Naive thymus-derived CD4-positive, alpha-beta T cell (primary cell): ENCODE results near the gene COX8C. TPM values are rescaled to one million over a fixed set of nuclear protein-coding genes. Genes with fewer than 3 reads are reported as not detected.
A peak's percentile ranks its signal among the peaks of the same experiment; 100 is the strongest.
"Not testable (repeated sequence)": the region's sequence is repeated elsewhere in the genome, so short reads cannot be mapped to it uniquely, and the experiment has no call there.

Experiments
- ATAC-seq: fragments of 150-1000 bp; cut with Tn5 transposase; 2 replicates; pipeline ENCODE4 v1.10.0; 2021; ENCODE audit warnings: mild to moderate bottlenecking, moderate library complexity
- CTCF ChIA-PET: fragments of 350-600 bp; sonication (Branson Sonifier 250); formaldehyde crosslinking; loops from one replicate; lab custom pipeline; 2021; ENCODE audit warnings: antibody characterized with exemption; lab: Charles Lee
- POLR2A ChIA-PET: fragments of 350-600 bp; sonication (Branson Sonifier 250); formaldehyde crosslinking; loops from one replicate; lab custom pipeline; 2021; ENCODE audit warnings: antibody characterized with exemption, inconsistent platforms; lab: Charles Lee
- DNase-seq, 9 donors: peaks; one replicate each; pipeline versions ENCODE4 v3.0.0 to v3.0.0-alpha.2; 2020 to 2022; ENCODE audit warnings: mixed read lengths in 1 of 9
- H3K27ac ChIP-seq: one replicate; pipeline ENCODE4 v1.7.0; 2013; ENCODE audit warnings: mild to moderate bottlenecking, low read depth, low read length, moderate library complexity
- H3K27me3 ChIP-seq, 2 donors: one replicate each; pipeline ENCODE4 v1.7.0; 2013; ENCODE audit warnings: low read length in 2 of 2, mild to moderate bottlenecking in 2 of 2, moderate library complexity in 2 of 2; ENCODE audit not compliant: control insufficient read depth in 2 of 2, insufficient read depth in 2 of 2
- H3K36me3 ChIP-seq, 3 experiments: 1 replicate in 2 of 3; 2 replicates in 1 of 3; pipeline ENCODE4 v1.7.0; 2013; ENCODE audit warnings: low read length in 3 of 3, mild to moderate bottlenecking in 3 of 3, moderate library complexity in 1 of 3; ENCODE audit not compliant: insufficient read depth in 3 of 3, control insufficient read depth in 2 of 3
- H3K4me1 ChIP-seq, 2 donors: one replicate each; pipeline ENCODE4 v1.7.0; 2013; ENCODE audit warnings: low read length in 2 of 2, mild to moderate bottlenecking in 2 of 2, moderate library complexity in 1 of 2; ENCODE audit not compliant: control insufficient read depth in 2 of 2, insufficient read depth in 2 of 2
- H3K4me3 ChIP-seq: 2 replicates; pipeline ENCODE4 v1.7.0; 2013; ENCODE audit warnings: mild to moderate bottlenecking, low read length
- H3K9me3 ChIP-seq, 3 experiments: 1 replicate in 2 of 3; 2 replicates in 1 of 3; pipeline ENCODE4 v1.7.0; 2013; ENCODE audit warnings: low read length in 3 of 3; ENCODE audit not compliant: control insufficient read depth in 2 of 3
- H3K27ac Mint-ChIP-seq, 9 donors: one replicate each; pipeline ENCODE4 v1.8.0; 2020 to 2022; ENCODE audit warnings: mixed read lengths in 9 of 9, mild to moderate bottlenecking in 8 of 9, moderate library complexity in 5 of 9, inconsistent platforms in 2 of 9
- H3K27me3 Mint-ChIP-seq, 5 donors: one replicate each; pipeline ENCODE4 v1.8.0; 2021 to 2022; ENCODE audit warnings: mixed read lengths in 5 of 5, mild to moderate bottlenecking in 1 of 5
- H3K36me3 Mint-ChIP-seq, 5 donors: one replicate each; pipeline ENCODE4 v1.8.0; 2020 to 2022; ENCODE audit warnings: mixed read lengths in 5 of 5, mild to moderate bottlenecking in 3 of 5, inconsistent platforms in 1 of 5
- H3K4me1 Mint-ChIP-seq, 7 donors: one replicate each; pipeline ENCODE4 v1.8.0; 2020 to 2022; ENCODE audit warnings: mixed read lengths in 7 of 7, mild to moderate bottlenecking in 3 of 7, inconsistent platforms in 1 of 7
- H3K4me3 Mint-ChIP-seq, 10 donors: one replicate each; pipeline ENCODE4 v1.8.0; 2020 to 2022; ENCODE audit warnings: mild to moderate bottlenecking in 10 of 10, mixed read lengths in 10 of 10, moderate library complexity in 6 of 10, inconsistent platforms in 2 of 10
- H3K9me3 Mint-ChIP-seq, 11 donors: one replicate each; pipeline ENCODE4 v1.8.0; 2020 to 2022; ENCODE audit warnings: mixed read lengths in 11 of 11, mild to moderate bottlenecking in 4 of 11, inconsistent platforms in 1 of 11, moderate library complexity in 1 of 11
- intact Hi-C, 2 donors: fragments of 100-400 bp; cut with micrococcal nuclease; formaldehyde crosslinking; loops; one replicate each; pipeline ENCODE4 v1.15.1; 2023
- polyA plus RNA-seq, 2 donors: library from polyadenylated mRNA; unstranded; fragments of 300-500 nt; fragmentation: Illumina TruSeq; gene quantifications; one replicate each; pipeline ENCODE4 v1.2.3, GENCODE V29; 2021
- total RNA-seq, 6 experiments: library from RNA in 5 of 6; stranded (reverse) in 5 of 6; gene quantifications; 1 replicate in 5 of 6; 2 replicates in 1 of 6; pipeline ENCODE4 v1.2.3 and lab custom pipeline; 2021 to 2026

Gene COX8C
- total and polyA plus RNA-seq, 7 experiments from 2014 or later = not detected

DNA sequence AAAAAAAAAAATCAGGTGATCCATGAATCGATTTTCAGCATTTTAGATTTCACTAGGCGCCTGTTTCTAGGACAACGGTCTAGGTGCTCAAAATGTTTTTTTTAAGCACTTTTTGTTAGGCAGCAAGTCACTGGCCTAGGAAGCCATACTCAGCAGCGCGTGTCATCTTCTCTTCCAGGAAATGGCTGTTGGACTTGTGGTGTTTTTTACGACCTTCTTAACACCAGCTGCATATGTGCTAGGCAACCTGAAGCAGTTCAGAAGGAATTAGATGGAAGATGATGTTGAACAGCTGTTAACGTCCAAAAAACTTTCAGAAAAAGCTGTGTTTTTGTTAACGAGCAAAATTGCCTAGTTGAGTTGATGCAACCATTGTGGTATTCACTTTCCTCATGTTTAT lies 868 bp downstream of the COX8C start:
- Mint-ChIP-seq H3K36me3 (peaks cover 0 to 3% (median 0%) of the 10 kb centered on the region in 5 donors), H3K4me3 (no peak overlapping the region), H3K27me3 (peaks cover 0 to 14% (median 3%) of the 10 kb centered on the region in 5 donors), H3K27ac (no peak overlapping the region), H3K4me1 (no peaks in the 10 kb centered on the region), H3K9me3 (peaks cover 0 to 9% (median 0%) of the 10 kb centered on the region in 11 donors)
- intact Hi-C loops = no loop called here
- ChIA-PET POLR2A (no interaction called here), CTCF (no interaction called here)
- Histone ChIP-seq H3K27me3 (no peaks in the 10 kb centered on the region), H3K36me3 (no peaks in the 10 kb centered on the region), H3K27ac (no peak overlapping the region), H3K4me3 (no peak overlapping the region), H3K9me3 (no peaks in the 10 kb centered on the region), H3K4me1 (no peaks in the 10 kb centered on the region)
- DNase-seq = no peak
- ATAC-seq = no peak

- Mint-ChIP-seq H3K4me3 (no peak overlapping the region), H3K36me3 (no peaks in the 10 kb centered on the region), H3K4me1 (no peaks in the 10 kb centered on the region), H3K9me3 (peaks cover 0 to 9% (median 0%) of the 10 kb centered on the region in 11 donors), H3K27ac (no peak overlapping the region), H3K27me3 (peaks cover 0 to 15% (median 3%) of the 10 kb centered on the region in 5 donors)
- Histone ChIP-seq H3K36me3 (no peaks in the 10 kb centered on the region), H3K4me1 (no peaks in the 10 kb centered on the region), H3K4me3 (no peak overlapping the region), H3K27me3 (no peaks in the 10 kb centered on the region), H3K27ac (no peak overlapping the region), H3K9me3 (no peaks in the 10 kb centered on the region)
- DNase-seq (no peak), ATAC-seq (no peak)
- ChIA-PET CTCF (no interaction called here), POLR2A (no interaction called here)
- intact Hi-C loops = no loop called here
Observed at GRCh38 chr14:93348292-93348691, 1.3 kb downstream of the COX8C start.

DNA sequence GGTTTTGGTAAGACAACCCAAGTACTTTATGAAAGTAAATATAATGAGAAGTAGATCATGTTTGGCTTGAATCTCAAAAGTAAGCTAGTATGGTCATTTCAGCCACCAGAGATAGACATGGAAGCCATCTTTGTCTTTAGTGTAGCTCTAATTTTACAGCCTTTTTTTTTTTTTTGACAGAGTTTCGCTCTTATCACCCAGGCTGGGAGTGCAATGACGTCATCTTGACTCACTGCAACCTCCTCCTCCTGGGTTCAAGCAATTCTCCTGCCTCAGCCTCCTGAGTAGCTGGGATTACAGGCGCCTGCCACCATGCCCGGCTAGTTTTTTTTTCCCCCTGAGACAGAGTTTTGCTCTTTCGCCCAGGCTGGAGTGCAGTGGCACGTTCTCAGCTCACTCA lies 7.9 kb downstream of the COX8C start:
- intact Hi-C loops, POLR2A ChIA-PET, H3K4me1 ChIP-seq, H3K27me3 ChIP-seq, H3K27ac Mint-ChIP-seq, H3K27ac ChIP-seq, H3K27me3 Mint-ChIP-seq, H3K36me3 ChIP-seq, H3K9me3 ChIP-seq, CTCF ChIA-PET, H3K4me3 Mint-ChIP-seq, DNase-seq, H3K9me3 Mint-ChIP-seq, H3K4me1 Mint-ChIP-seq, ATAC-seq, H3K36me3 Mint-ChIP-seq, H3K4me3 ChIP-seq: not testable (repeated sequence)

DNA sequence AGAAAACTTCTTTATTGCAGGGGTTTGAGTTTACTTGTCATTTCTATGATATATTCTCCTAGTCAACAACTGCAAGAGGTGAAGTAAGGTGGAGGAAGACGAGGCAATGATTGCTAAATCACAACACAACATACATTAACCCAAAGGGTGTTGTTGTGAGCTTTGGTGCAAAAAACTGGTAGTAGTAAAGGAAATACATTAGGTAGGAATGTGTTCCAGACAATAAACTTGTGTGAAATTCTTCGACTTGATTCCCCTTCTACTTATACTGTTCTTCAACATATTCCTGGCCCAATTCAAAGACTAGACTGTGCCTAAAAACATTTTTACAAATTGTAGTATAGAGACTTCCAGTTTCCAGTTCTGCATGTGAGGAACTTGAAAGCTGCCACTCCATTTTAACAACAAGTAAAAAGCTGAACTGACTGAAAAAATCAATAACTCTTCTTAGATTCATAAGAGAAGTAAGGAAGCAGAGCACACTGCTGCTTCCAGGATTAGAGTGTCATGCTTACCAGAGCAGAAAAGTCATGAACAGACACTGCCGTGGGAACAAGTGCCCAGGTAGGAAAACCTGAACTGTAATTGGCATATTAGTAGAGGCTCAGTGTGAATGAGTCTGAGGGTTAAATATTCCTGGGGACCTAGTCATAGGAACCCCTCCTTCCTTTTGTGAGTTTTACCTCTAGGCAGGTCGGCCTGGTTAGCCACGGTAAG lies 22.2 kb downstream of the COX8C start:
- no peak overlapping the region for H3K4me3 ChIP-seq
- H3K36me3 ChIP-seq = no peaks in the 10 kb centered on the region
- H3K27ac Mint-ChIP-seq = no peak overlapping the region
- DNase-seq (no peak), ATAC-seq (no peak)
- POLR2A ChIA-PET = no interaction called here
- H3K27me3 Mint-ChIP-seq = peaks cover 16 to 38% (median 29%) of the 10 kb centered on the region in 5 donors
- no peak overlapping the region for H3K4me3 Mint-ChIP-seq
- intact Hi-C loops = no loop called here
- H3K4me1 Mint-ChIP-seq = no peaks in the 10 kb centered on the region
- H3K27me3 ChIP-seq = peaks cover 0 to 4% of the 10 kb centered on the region in 2 donors
- no peaks in the 10 kb centered on the region for H3K9me3 ChIP-seq
- H3K4me1 ChIP-seq = no peaks in the 10 kb centered on the region
- H3K36me3 Mint-ChIP-seq = peaks cover 0 to 4% (median 0%) of the 10 kb centered on the region in 5 donors
- H3K27ac ChIP-seq = no peak overlapping the region
- peaks cover 0 to 11% (median 4%) of the 10 kb centered on the region in 11 donors for H3K9me3 Mint-ChIP-seq
- CTCF ChIA-PET = no interaction called here

GRCh38 chr14:93369713-93370266 lies 22.8 kb downstream of the COX8C start:
- CTCF ChIA-PET = no interaction called here

DNA sequence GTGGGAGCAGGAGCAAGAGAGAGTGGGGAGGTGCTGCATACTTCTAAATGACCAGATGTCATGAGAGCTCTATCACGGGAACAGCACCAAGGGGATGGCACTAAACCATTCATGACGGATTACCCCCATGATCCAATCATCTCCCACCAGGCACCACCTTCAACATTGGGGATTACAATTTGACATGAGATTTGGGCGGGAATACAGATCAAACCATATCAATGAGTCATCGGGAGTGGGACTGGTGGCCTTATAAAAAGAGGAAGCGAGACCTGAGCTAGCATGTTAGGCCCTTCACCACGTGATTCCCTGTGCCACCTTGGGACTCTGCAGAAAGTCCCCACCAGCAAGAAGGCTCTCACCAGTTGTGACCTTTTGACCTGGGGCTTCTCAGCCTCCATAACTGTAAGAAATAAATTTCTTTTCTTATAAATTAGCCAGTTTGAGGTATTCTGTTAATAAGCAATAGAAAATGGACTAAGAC lies 28.7 kb downstream of the COX8C start:
- intact Hi-C loops = no loop called here
- ATAC-seq = peak; percentile 55

More at GRCh38 chr14:93369713-93370266, 22.8 kb downstream of the COX8C start:
- Histone ChIP-seq H3K27ac (no peak overlapping the region), H3K9me3 (no peaks in the 10 kb centered on the region), H3K36me3 (no peaks in the 10 kb centered on the region), H3K4me1 (no peaks in the 10 kb centered on the region), H3K4me3 (no peak overlapping the region), H3K27me3 (peaks cover 0 to 4% of the 10 kb centered on the region in 2 donors)
- peaks cover 0 to 4% (median 0%) of the 10 kb centered on the region in 5 donors for H3K36me3 Mint-ChIP-seq
- POLR2A ChIA-PET = no interaction called here
- H3K4me1 Mint-ChIP-seq = no peaks in the 10 kb centered on the region
- no peak overlapping the region for H3K4me3 Mint-ChIP-seq
- DNase-seq (no peak), ATAC-seq (peak; percentile 71)
- intact Hi-C loops = no loop called here
- H3K9me3 Mint-ChIP-seq = peaks cover 0 to 12% (median 4%) of the 10 kb centered on the region in 11 donors
- H3K27me3 Mint-ChIP-seq = peaks cover 10 to 37% (median 29%) of the 10 kb centered on the region in 5 donors
- H3K27ac Mint-ChIP-seq = no peak overlapping the region

More for the DNA sequence above, 28.7 kb downstream of the COX8C start:
- Mint-ChIP-seq H3K9me3 (peaks cover 0 to 14% (median 4%) of the 10 kb centered on the region in 11 donors), H3K36me3 (peaks cover 0 to 4% (median 0%) of the 10 kb centered on the region in 5 donors), H3K27me3 (peaks cover 16 to 38% (median 21%) of the 10 kb centered on the region in 5 donors), H3K27ac (no peak overlapping the region), H3K4me1 (no peaks in the 10 kb centered on the region), H3K4me3 (no peak overlapping the region)
- Histone ChIP-seq H3K4me1 (no peaks in the 10 kb centered on the region), H3K4me3 (no peak overlapping the region), H3K27ac (no peak overlapping the region), H3K36me3 (no peaks in the 10 kb centered on the region), H3K9me3 (no peaks in the 10 kb centered on the region), H3K27me3 (peaks cover 0 to 4% of the 10 kb centered on the region in 2 donors)
- DNase-seq = no peak
- POLR2A ChIA-PET = no interaction called here
- CTCF ChIA-PET = no interaction called here
